GM19035 (cell line): ENCODE data around the gene PCYT2.
"Not testable (repeated sequence)": the region's sequence is repeated elsewhere in the genome, so short reads cannot be mapped to it uniquely, and the experiment has no call there.

Experiments
- ATAC-seq: cut with Tn5 transposase; IDR thresholded peaks from one replicate; pipeline ENCODE4 v1.9.1; 2021; ENCODE audit not compliant: unreplicated experiment

The PCYT2 gene

GRCh38 chr17:81911277-81911961 is at the start of gene PCYT2:
Gene PCYT2, minus strand, starts transcription at chr17:81911399. Its CDS starts 44 bp downstream, at chr17:81911355.
- ATAC-seq = peak; percentile 70

- ATAC-seq = no peak
These were observed 49.1 kb upstream of the PCYT2 start for GRCh38 chr17:81960130-81960958.

GRCh38 chr17:81959362-81960129 is 48.3 kb upstream of the PCYT2 start:
- ATAC-seq = no peak

- no peak for ATAC-seq
These were observed 47.6 kb upstream of the PCYT2 start for GRCh38 chr17:81958633-81959342.

GRCh38 chr17:81957691-81958432 is 46.7 kb upstream of the PCYT2 start:
- ATAC-seq = no peak

- no peak for ATAC-seq
These were observed 45.7 kb upstream of the PCYT2 start for GRCh38 chr17:81956607-81957589.

- ATAC-seq = no peak
These were observed 44.8 kb upstream of the PCYT2 start for GRCh38 chr17:81955756-81956544.

- no peak for ATAC-seq
These were observed 44.0 kb upstream of the PCYT2 start for GRCh38 chr17:81955058-81955681.

GRCh38 chr17:81954131-81955057 is 43.2 kb upstream of the PCYT2 start:
- ATAC-seq = no peak

GRCh38 chr17:81953443-81953842 is 42.2 kb upstream of the PCYT2 start:
- ATAC-seq = not testable (repeated sequence)

GRCh38 chr17:81952792-81953228 is 41.6 kb upstream of the PCYT2 start:
- no peak for ATAC-seq

- ATAC-seq = no peak
These were observed 40.8 kb upstream of the PCYT2 start for GRCh38 chr17:81951785-81952684.

- ATAC-seq = no peak
These were observed 39.3 kb upstream of the PCYT2 start for GRCh38 chr17:81950501-81950900.

GRCh38 chr17:81948635-81949378 is 37.6 kb upstream of the PCYT2 start:
- ATAC-seq = no peak

GRCh38 chr17:81947189-81947588 is 36.0 kb upstream of the PCYT2 start, which contains the start of gene MYADML2:
Gene MYADML2, minus strand, starts transcription at chr17:81947233. Its CDS starts 5,492 bp downstream, at chr17:81941741.
- no peak for ATAC-seq
